ENCODE data around the gene APOO.

Gene APOO

DNA sequence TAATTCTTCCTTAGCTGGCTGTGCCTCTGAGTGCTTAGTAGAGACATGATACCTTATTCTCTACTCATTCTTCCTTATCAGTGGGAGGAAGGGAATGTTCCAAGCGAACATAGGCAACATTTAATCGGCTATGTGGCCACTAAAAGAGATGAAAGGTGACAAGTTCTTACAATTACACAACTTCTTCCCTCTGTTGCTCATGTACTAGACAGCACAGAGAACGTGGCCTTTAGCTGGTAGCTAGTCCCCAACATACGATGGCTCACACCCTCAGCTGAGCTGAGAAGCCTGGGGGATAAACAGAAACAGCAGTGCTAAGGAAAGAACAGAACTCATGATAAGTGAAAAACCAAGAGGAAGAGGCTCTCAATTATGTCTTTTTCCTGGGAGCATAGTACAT is 52.2 kb downstream of the APOO start:
- TF ChIP-seq, protein P1, sequence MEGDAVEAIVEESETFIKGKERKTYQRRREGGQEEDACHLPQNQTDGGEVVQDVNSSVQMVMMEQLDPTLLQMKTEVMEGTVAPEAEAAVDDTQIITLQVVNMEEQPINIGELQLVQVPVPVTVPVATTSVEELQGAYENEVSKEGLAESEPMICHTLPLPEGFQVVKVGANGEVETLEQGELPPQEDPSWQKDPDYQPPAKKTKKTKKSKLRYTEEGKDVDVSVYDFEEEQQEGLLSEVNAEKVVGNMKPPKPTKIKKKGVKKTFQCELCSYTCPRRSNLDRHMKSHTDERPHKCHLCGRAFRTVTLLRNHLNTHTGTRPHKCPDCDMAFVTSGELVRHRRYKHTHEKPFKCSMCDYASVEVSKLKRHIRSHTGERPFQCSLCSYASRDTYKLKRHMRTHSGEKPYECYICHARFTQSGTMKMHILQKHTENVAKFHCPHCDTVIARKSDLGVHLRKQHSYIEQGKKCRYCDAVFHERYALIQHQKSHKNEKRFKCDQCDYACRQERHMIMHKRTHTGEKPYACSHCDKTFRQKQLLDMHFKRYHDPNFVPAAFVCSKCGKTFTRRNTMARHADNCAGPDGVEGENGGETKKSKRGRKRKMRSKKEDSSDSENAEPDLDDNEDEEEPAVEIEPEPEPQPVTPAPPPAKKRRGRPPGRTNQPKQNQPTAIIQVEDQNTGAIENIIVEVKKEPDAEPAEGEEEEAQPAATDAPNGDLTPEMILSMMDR (conservative IDR thresholded peaks at IDR 0.05; ENCODE audit: low read depth), result no peak
- no peak overlapping the region for H3K27ac ChIP-seq
- ChIA-PET CTCF (no interaction called here), POLR2A (ENCODE audit: low non-redundant PET) (no interaction called here)
- no peak for DNase-seq (ENCODE audit: low spot score)

DNA sequence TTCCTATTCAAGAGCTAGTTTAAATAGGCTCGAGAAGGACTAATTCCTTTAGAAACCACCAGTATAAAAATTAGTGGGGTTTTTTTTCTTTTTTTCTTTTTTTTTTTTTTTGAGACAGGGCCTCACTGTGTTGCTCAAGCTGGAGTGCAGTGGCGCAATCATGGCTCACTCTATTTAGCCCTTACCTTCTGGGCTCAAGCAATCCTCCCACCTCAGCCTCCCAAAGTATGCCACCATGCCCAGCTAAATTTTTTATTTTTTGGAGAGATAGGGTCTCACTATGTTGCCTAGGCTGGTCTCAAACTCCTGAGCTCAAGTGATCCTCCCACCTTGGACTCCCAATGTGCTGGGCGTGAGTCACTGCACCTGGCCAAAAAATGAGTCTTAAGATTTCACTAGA is 52.8 kb downstream of the APOO start:
- no peak overlapping the region for H3K27ac ChIP-seq
- TF ChIP-seq, protein P1 (conservative IDR thresholded peaks at IDR 0.05; ENCODE audit: low read depth), result no peak
- ChIA-PET POLR2A (ENCODE audit: low non-redundant PET) (no interaction called here), CTCF (no interaction called here)
- no peak for DNase-seq (ENCODE audit: low spot score)

DNA sequence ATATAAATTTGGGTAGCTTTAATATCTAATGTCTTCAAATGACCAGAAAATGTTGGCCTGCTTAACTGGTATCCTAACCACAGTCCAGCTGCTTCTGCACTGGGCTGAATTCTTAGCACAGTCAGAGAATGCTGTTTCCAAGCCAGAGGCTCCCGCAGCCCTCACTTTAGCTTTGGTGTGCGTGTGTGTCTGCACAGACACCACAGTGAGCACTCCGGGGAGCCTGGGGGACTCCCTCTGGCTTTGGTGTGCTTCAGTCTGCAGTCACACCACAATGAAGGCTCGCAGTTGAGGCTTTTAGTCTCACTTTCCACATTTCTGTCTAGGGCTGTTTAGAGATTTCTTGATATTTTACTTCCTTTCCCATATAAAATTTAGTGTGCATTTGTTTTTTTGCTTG is 53.6 kb downstream of the APOO start:
- ChIA-PET CTCF (no interaction called here), POLR2A (ENCODE audit: low non-redundant PET) (no interaction called here)
- no peak for DNase-seq (ENCODE audit: low spot score)
- no peak overlapping the region for H3K27ac ChIP-seq
- TF ChIP-seq, protein P1 (conservative IDR thresholded peaks at IDR 0.05; ENCODE audit: low read depth), result no peak

DNA sequence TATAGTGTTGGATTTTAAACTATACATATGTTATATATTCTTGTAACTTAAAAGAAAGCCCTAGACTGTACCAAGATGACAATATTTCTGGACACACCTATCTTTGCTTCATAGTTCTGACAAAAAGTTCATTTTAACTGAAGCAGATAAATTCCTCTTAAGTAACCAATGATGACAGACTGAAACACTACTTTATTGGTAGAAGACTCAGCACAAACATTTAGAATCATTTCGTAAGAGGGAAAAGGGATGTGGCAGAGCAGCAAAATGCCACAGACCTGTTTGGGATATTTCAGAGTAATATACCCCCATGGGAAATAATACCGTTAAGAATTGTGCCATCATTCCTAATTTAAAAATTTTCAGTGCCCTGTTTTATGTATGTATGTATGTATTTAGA is 56.2 kb downstream of the APOO start:
- H3K27ac ChIP-seq, result no peak overlapping the region
- no peak for DNase-seq (ENCODE audit: low spot score)
- ChIA-PET CTCF (no interaction called here), POLR2A (ENCODE audit: low non-redundant PET) (no interaction called here)
- TF ChIP-seq, protein P1 (conservative IDR thresholded peaks at IDR 0.05; ENCODE audit: low read depth), result no peak

DNA sequence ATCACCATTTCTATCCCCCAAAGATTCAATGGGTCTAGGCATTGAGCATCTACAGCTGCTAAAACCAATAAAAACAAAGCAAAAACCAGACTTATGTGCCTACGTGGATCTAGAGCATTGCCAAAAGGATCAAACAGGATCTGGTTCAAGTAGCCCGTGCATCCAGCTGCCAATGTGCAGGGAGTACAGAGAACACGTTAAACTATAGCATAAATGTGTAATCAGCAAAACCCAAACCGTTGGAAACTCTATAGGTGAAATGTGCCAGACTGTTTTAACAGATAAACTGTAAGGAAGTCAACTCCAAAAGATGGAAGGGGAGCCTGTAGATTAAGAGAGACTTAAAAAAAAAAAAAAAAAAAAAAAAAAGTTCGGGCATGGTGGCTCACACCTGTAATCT is 58.5 kb downstream of the APOO start:
- CTCF ChIA-PET, result no interaction called here
- TF ChIP-seq, protein P1 (conservative IDR thresholded peaks at IDR 0.05; ENCODE audit: low read depth), result no peak

DNA sequence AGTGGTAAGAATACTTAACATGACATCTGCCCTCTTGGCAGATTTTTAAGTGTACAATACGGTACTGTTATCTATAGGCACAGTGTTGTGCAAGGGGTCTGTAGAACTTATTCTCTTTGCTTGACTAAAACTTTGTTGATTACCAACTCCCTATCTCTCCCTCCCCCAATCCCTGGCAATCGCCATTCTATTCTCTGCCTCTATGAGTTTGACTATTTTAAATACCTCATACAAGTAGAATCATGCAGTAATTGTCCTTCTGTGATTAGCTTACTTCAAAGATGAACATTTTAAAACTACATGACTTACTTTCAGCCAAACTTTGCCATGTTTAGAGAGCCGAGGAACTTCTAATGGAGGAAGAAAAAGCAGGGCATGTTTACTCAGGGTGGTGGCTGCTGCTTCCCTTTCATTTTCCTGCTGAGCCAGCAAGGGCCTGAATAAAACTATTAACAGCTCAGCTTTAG is 62.4 kb downstream of the APOO start:
- POLR2A ChIA-PET (ENCODE audit: low non-redundant PET), result no interaction called here
- DNase-seq (ENCODE audit: low spot score), result no peak
- CTCF ChIA-PET, result no interaction called here

More for the DNA sequence above, 58.5 kb downstream of the APOO start:
- POLR2A ChIA-PET (ENCODE audit: low non-redundant PET), result no interaction called here
- H3K27ac ChIP-seq, result no peak overlapping the region
- DNase-seq (ENCODE audit: low spot score), result no peak

More for the DNA sequence above, 62.4 kb downstream of the APOO start:
- H3K27ac ChIP-seq, result no peak overlapping the region
- TF ChIP-seq, protein P1 (conservative IDR thresholded peaks at IDR 0.05; ENCODE audit: low read depth), result no peak

Measured in RWPE1 (cell line).